ENCODE results near the gene PITPNM3.

The PITPNM3 gene

GRCh38 chr17:6443692-6444570 is 112.4 kb downstream of the PITPNM3 start, which contains the start of gene PIMREG:
Gene PIMREG, plus strand, starts transcription at chr17:6444455. Its CDS starts 656 bp downstream, at chr17:6445111.
- no peak for DNase-seq (ENCODE audit: low read depth, low spot score)

- no peak for DNase-seq (ENCODE audit: low read depth, low spot score)
Measured at GRCh38 chr17:6442775-6443174, 113.6 kb downstream of the PITPNM3 start.

GRCh38 chr17:6439951-6440350 is 116.4 kb downstream of the PITPNM3 start:
- DNase-seq (ENCODE audit: low read depth, low spot score) = no peak

- DNase-seq (ENCODE audit: low read depth, low spot score) = no peak
Measured at GRCh38 chr17:6437956-6438355, 118.4 kb downstream of the PITPNM3 start.

- no peak for DNase-seq (ENCODE audit: low read depth, low spot score)
Measured at GRCh38 chr17:6437466-6437865, 118.9 kb downstream of the PITPNM3 start.

- DNase-seq (ENCODE audit: low read depth, low spot score) = no peak
Measured at GRCh38 chr17:6435968-6436367, 120.4 kb downstream of the PITPNM3 start.

- DNase-seq (ENCODE audit: low read depth, low spot score) = no peak
Measured at GRCh38 chr17:6435051-6435450, 121.3 kb downstream of the PITPNM3 start, which contains the start of gene AIPL1. Gene AIPL1, minus strand, starts transcription at chr17:6435121. Its CDS starts 17 bp downstream, at chr17:6435104.

- no peak for DNase-seq (ENCODE audit: low read depth, low spot score)
Measured at GRCh38 chr17:6430769-6431168, 125.6 kb downstream of the PITPNM3 start.

GRCh38 chr17:6429266-6429665 is 127.1 kb downstream of the PITPNM3 start:
- DNase-seq (ENCODE audit: low read depth, low spot score) = no peak

GRCh38 chr17:6428207-6428965 is 128.0 kb downstream of the PITPNM3 start:
- no peak for DNase-seq (ENCODE audit: low read depth, low spot score)

GRCh38 chr17:6427279-6427781 is 129.0 kb downstream of the PITPNM3 start:
- no peak for DNase-seq (ENCODE audit: low read depth, low spot score)

- DNase-seq (ENCODE audit: low read depth, low spot score) = no peak
Measured at GRCh38 chr17:6426356-6427101, 129.8 kb downstream of the PITPNM3 start.

GRCh38 chr17:6425407-6425806 is 130.9 kb downstream of the PITPNM3 start:
- no peak for DNase-seq (ENCODE audit: low read depth, low spot score)

GRCh38 chr17:6423931-6424330 is 132.4 kb downstream of the PITPNM3 start:
- DNase-seq (ENCODE audit: low read depth, low spot score) = no peak

GRCh38 chr17:6422654-6423241 is 133.6 kb downstream of the PITPNM3 start:
- DNase-seq (ENCODE audit: low read depth, low spot score) = no peak

GRCh38 chr17:6421700-6422604 is 134.4 kb downstream of the PITPNM3 start:
- DNase-seq (ENCODE audit: low read depth, low spot score) = no peak

- DNase-seq (ENCODE audit: low read depth, low spot score) = no peak
Measured at GRCh38 chr17:6420173-6420641, 136.1 kb downstream of the PITPNM3 start.

- no peak for DNase-seq (ENCODE audit: low read depth, low spot score)
Measured at GRCh38 chr17:6415616-6416015, 140.7 kb downstream of the PITPNM3 start.

- no peak for DNase-seq (ENCODE audit: low read depth, low spot score)
Measured at GRCh38 chr17:6413065-6413464, 143.3 kb downstream of the PITPNM3 start.

- no peak for DNase-seq (ENCODE audit: low read depth, low spot score)
Measured at GRCh38 chr17:6408735-6409134, 147.6 kb downstream of the PITPNM3 start.

All from iPS DF 19.7 (cell line).